IPS DF 4.7 (cell line): Measurements from ENCODE around the gene CC2D2A.

Source experiments
- DNase-seq: peaks from one replicate; pipeline ENCODE4 v3.0.0-alpha.2; 2013; ENCODE audit warnings: low spot score; ENCODE audit errors: extremely low read depth

Gene CC2D2A

GRCh38 chr4:15459706-15460105 lies 10.0 kb upstream of the CC2D2A start:
- DNase-seq = no peak

GRCh38 chr4:15466596-15466995 lies 3.1 kb upstream of the CC2D2A start:
- DNase-seq = no peak

GRCh38 chr4:15470128-15470475 lies 420 bp downstream of the CC2D2A start:
- no peak for DNase-seq

- DNase-seq = no peak
Measured at GRCh38 chr4:15476396-15476795, 6.7 kb downstream of the CC2D2A start.

GRCh38 chr4:15478724-15479088 lies 9.0 kb downstream of the CC2D2A start:
- no peak for DNase-seq

GRCh38 chr4:15479089-15479912 lies 9.6 kb downstream of the CC2D2A start:
- DNase-seq = peak; percentile 78

GRCh38 chr4:15479913-15480185 lies 10.2 kb downstream of the CC2D2A start:
- no peak for DNase-seq

- DNase-seq = no peak
Measured at GRCh38 chr4:15481961-15482745, 12.5 kb downstream of the CC2D2A start.

- DNase-seq = no peak
Measured at GRCh38 chr4:15482842-15483241, 13.2 kb downstream of the CC2D2A start.

GRCh38 chr4:15488136-15488535 lies 18.5 kb downstream of the CC2D2A start:
- DNase-seq = no peak

GRCh38 chr4:15488658-15489470 lies 19.2 kb downstream of the CC2D2A start:
- no peak for DNase-seq

- no peak for DNase-seq
Measured at GRCh38 chr4:15489551-15489950, 19.9 kb downstream of the CC2D2A start.

- DNase-seq = no peak
Measured at GRCh38 chr4:15493411-15493810, 23.7 kb downstream of the CC2D2A start.

- no peak for DNase-seq
Measured at GRCh38 chr4:15495621-15496020, 25.9 kb downstream of the CC2D2A start.

GRCh38 chr4:15498356-15498755 lies 28.7 kb downstream of the CC2D2A start:
- no peak for DNase-seq

- DNase-seq = no peak
Measured at GRCh38 chr4:15500701-15501100, 31.0 kb downstream of the CC2D2A start.

GRCh38 chr4:15501941-15502340 lies 32.3 kb downstream of the CC2D2A start:
- no peak for DNase-seq

- DNase-seq = no peak
Measured at GRCh38 chr4:15502384-15502783, 32.7 kb downstream of the CC2D2A start.

- no peak for DNase-seq
Measured at GRCh38 chr4:15504041-15504440, 34.4 kb downstream of the CC2D2A start.

GRCh38 chr4:15506464-15506863 lies 36.8 kb downstream of the CC2D2A start:
- DNase-seq = no peak

- DNase-seq = no peak
Measured at GRCh38 chr4:15507679-15508078, 38.0 kb downstream of the CC2D2A start.

- no peak for DNase-seq
Measured at GRCh38 chr4:15510961-15511360, 41.3 kb downstream of the CC2D2A start.
